DMS53 treated with DMSO at 0.1 percent for 48 hours (cell line): ENCODE measurements around the gene PTPN20.
"Not testable (repeated sequence)": the region's sequence is repeated elsewhere in the genome, so short reads cannot be mapped to it uniquely, and the experiment has no call there.

Source experiments
- DNase-seq: peaks from one replicate; lab custom pipeline; 2025; ENCODE audit not compliant: unreplicated experiment; lab: John Stamatoyannopoulos, UW

Gene PTPN20

DNA sequence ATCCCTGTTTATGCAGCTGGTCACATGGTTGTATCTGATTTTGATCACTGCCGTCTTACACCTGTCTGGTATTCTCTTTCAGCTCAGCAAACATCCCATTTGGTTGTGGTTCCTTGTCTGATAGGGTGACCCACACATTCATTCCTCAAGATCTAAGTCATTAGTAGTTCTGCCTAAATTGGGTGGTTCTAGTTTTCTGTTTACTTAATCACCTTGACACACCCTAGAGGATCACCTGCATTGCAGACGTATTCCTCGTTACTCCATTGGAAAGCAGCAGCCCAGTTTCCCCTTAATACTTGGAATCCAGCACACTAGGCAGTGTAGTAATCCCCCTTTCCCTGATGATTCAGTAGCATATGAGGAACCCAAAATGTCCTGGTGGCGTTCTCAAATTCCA lies 41.3 kb downstream of the PTPN20 start:
- DNase-seq: not testable (repeated sequence)

DNA sequence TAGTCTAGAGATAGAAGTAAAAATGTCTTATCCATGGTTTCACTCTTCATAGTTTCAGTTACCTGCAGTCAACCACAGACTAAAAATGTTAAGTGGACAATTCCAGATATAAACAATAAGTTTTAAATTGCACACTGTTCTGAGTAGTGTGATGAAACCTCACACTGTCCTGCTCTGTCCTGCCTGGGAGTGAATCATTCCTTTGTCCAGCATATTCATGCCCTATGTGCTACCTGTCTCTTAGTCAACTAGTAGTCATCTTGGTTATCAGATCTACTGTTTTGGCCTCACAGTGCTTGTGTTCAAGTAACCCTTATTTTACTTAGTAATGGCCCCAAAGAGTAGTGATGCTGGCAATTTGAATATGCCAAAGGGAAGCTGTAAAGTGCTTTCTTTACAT lies 49.5 kb downstream of the PTPN20 start:
- DNase-seq: not testable (repeated sequence)

DNA sequence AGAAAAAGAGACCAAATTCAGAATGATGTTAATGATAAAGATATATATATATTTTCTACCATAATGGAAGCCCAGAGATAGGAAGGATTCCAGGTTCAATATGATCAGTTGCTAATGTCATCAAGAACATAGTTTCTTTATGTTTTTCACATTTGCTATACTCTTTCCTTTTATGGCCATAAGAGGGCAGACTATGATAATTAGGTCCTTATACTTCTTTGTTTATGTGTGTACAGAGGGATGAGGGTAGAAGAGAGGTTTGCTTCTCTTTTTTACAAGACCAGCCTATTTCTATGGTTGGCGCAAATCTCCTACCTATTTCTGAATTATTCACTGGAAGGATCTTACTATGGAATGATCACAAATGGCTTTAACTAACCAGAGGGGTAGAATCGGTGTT lies 52.1 kb downstream of the PTPN20 start:
- not testable (repeated sequence) for DNase-seq

DNA sequence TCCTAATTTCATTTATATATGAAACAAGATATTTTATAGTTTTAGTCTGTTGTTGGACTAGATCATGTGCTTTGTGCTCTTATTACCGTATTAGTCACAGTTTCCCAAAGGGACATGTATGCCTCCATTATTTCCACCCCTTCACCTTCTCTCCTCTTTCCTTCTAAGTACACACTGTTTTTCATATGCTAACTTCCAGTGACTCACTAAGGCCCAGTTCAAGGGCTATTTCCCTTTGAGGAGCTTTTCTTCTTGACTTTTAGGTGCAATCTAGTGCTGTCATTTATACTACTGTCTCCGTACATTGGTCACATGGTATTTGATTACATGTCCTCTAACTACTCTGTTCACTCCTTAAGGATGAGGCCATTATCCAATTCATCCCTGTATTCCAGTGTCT lies 55.8 kb downstream of the PTPN20 start:
- not testable (repeated sequence) for DNase-seq

DNA sequence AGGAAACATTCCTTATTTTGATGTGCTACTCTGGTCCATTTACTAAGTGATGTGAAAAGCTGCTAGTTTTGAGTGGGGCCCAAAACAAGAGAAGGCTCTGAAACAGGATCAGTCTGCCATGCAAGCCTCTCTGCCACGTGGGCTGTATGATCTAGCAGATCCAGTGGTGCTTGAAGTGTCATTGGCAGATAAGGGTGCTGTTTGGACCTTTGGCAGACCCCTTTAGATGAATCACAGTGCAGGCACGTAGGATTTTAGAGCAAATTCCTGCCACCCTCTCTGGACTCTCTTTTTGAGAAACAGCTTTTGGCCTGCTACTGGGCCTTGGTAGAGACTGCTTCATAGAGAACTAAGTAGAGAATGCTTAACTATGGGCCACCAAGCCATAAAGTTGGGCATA lies 69.0 kb downstream of the PTPN20 start:
- not testable (repeated sequence) for DNase-seq

- not testable (repeated sequence) for DNase-seq
These were observed 76.2 kb downstream of the PTPN20 start for GRCh38 chr10:46987233-46987924.

DNA sequence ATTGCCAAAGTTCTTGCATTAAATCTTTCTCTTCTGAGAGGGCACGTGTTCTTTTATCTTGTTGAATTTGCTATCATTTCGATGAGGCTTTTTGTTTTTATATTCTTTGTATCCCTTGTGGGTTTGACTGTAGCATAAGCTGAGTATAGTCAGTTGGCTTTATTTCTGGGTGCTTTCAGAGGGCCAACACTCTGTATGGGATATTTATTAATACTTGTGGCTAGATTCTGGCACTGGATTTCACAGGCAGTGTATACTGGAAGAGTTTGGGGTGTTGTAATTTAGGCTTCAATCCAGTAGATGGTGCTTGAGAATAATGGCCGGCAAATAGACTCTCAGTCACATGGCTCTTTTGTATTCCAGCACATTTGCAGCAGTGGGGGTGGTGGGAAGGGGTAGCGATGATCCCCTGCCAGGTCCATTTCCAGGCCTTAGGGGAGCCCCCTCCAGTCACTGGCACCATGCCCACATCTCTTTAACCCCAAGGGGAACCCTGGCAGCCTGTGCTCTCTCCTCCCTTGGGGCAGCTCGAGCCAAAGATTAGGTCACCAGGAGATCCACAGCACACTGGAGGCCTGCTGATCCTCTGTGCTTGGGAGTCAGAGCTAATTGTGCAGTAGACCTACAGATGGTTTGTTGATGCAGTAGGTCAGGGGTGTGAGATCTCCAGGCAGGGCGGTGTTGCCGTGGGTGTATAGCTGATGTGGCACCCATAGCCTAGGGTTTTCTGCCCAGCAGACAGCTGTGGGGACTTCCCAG lies 81.8 kb downstream of the PTPN20 start:
- DNase-seq: no peak

DNA sequence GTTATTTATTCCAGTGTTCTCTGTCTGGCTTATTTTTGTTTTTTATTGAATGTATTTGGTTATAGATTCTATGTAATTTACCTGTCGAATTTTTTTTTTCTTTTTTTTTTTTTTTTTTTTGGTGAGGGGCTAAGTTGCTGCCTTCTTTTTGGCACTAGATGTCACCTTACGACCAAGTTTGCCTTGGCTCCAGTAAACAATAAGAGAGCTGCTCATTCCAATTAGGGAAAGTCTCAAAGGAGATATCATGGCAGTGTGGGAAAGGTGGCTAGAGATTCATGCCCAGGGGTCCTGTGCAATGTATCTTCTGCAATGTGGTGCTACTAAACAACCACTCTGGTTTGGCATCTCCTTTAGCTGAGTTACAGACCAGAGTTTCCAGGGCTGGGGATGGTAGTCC lies 84.0 kb downstream of the PTPN20 start:
- no peak for DNase-seq

DNA sequence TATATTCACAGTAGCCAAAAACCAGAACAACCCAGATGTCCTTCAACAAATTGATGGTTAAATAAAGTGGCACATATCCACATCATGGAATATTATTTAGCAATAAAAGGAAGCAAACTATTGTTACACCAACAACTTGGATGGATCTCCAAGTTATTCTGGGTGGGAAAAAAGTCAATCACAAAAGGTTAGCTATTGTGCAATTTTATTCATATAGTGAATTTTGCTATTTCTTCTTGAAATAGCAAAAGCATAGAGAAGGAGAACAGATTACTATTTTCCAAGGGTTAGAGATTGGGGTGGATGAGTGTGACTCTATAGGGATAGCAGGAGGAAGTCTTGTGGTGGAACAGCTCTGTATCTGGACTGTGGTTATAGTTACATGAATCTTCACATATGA lies 87.0 kb downstream of the PTPN20 start:
- no peak for DNase-seq

- DNase-seq: no peak
These were observed 87.4 kb downstream of the PTPN20 start for GRCh38 chr10:46998595-46998994.

DNA sequence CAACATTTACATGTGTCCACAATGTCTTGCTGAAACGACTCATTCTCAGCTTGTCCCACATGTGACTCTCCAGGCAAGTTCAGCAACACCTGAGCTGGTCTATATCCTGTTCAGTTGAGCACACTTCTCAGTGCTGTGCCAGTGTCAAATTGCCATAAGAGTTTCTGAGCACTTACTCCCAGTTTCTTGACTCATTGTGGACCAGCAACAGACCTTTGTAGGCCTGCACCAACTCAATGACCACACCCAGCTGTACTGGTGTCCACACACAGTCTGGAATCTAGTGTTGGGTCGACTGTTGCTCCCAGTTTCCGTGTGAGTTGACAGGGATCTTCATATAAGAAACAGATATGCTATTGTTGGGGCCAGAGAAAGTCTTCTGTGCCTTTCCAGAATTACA lies 88.0 kb downstream of the PTPN20 start:
- no peak for DNase-seq

DNA sequence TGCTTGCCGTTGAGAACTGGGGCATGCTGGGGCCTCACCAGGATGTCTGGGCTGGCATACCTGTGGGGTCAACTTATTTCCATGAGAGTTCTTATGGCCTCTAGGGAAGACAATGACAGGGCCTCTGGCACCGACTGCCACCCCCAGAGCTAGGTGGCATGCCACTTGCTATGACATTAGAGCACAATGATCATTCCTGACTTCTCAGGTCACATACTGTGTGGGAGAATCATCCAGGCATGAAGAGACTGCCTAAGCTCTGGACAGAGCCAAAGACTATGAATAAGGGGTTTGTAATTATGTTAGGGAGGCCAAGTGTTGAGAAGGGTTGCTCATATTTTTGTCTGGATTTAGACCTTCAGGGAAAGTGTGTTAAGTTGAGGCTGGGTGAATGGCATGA lies 97.5 kb downstream of the PTPN20 start:
- DNase-seq: no peak

GRCh38 chr10:47009215-47009838 lies 98.1 kb downstream of the PTPN20 start:
- no peak for DNase-seq

DNA sequence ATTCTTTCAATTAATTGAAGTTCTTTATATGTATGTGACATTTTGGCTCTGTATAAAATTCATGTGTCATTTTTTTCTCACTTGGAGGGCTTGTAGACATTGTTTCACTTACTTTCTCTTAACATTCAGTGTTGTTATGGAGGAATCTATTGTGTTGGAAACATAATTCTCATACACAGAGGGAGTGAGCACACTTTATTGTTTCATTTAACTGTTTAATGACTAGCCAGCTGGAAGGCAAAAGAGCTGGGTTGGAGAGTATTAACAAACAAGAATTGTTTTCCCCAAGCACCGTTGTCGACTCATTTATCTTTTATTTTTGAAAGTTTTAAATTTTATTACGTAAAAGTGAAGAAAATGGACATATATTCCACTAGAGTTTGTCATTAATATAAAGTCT lies 98.8 kb downstream of the PTPN20 start:
- DNase-seq: no peak

GRCh38 chr10:47012214-47012613 lies 101.0 kb downstream of the PTPN20 start:
- DNase-seq: no peak

DNA sequence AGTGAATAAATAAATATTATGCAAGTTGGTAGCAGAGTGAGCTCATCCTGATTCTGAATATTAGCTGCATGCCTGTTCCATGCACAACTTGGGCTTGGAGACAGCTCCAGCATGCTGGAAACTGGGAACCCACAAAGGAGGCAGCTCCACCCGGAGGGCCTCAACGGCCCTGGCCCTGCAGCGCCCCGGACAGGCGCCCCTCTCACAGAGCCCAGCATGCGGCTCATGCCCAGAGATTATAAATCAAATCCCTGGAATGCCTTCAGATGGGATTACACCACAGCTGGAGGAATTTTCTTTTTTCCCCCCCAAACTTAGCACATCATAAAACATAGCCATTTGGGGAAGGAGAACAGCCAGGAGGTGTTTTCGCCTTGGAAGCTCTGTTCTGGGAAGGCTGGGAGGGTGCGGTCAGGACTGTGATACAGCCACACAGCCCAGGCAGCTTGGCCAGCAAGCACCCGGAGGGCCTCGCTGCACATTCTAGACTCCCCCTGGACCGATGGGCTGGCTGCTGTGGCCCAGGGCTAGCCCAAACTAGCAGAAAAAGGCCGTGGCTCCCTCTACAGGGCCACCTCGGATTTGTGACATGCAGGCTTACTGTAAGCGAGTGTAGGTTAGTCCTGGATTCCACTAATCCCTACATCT lies 102.4 kb downstream of the PTPN20 start:
- DNase-seq: no peak

DNA sequence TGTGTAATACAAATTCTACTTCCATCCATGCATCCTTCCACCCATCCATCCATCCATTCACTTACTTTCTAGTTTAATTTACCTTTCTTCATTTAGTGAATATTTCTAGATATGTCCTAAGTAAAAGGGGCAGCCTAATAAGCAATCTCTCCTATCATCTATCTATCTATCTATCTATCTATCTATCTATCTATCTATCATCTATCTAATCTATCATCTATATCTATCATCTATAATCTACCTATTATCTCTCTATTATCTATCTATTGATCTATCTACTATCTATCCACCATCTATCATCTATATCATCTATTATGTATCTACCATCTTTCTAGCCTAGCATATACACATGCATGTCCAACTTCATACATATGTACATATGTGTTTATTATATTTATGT lies 104.2 kb downstream of the PTPN20 start:
- DNase-seq: no peak

GRCh38 chr10:47016564-47016963 lies 105.3 kb downstream of the PTPN20 start:
- no peak for DNase-seq

GRCh38 chr10:47018026-47018735 lies 107.0 kb downstream of the PTPN20 start:
- DNase-seq: no peak

DNA sequence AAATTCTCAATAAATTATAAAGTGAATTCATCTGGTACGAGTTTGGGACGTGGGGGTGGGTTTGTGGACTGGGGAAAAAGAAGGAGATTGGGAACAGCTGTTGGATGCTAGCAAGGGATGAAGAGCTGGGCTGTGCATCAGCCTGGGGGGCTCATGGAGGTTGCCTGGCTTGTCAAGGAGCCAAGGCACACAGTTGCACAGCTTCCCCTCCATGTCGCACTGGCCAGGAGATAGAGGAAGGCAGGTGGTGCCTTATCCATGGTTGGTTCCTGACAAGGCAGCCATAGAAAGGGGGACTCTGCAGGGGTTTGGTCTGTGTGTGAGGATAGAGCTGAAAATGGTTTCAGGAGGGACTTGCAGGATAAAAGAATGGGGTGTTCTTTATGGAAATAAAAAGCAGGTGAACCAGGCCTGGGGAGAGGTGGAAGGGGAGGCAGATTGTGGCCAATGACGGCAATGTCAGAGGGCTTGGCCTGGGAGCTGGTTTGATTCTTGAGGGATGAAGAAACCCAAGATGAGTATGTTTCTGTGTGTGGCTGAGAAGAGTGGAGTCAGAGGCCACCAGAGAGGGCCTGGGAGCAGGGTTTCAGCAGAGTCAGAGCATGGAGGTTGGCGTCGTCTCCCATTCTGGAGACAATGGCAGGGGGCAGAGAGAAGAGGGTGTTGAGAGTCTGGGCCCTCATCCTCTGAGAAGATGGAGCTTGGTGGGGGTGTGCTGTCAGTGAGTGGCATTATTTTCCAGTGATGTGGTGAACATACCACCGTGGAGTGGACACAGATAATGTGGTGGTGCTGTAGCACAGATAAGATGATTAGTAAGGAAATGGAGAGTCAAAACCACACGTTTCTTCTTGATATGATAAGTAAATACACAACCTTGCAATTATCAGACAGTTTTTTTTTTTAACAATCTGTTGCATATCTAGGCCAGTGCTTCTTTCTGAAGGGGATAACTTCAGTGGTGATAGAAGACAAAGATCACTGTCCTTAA lies 108.2 kb downstream of the PTPN20 start:
- no peak for DNase-seq
